Epithelial cell of esophagus (primary cell): ENCODE measurements around the gene PPP1CB.
A peak's percentile ranks its signal among the peaks of the same experiment; 100 is the strongest.

Experiments
- DNase-seq: peaks from one replicate; pipeline ENCODE4 v3.0.0; 2010; ENCODE audit warnings: low read depth
- H3K4me3 ChIP-seq: 2 replicates; pipeline ENCODE4 v1.5.1; 2011; ENCODE audit warnings: mild to moderate bottlenecking, low read length, control low read depth
- TF ChIP-seq, protein P1 (sequence below): IDR thresholded peaks from 2 replicates; pipeline ENCODE4 v1.5.1; 2011; ENCODE audit warnings: low read depth, mild to moderate bottlenecking, low read length, control low read depth, inconsistent platforms; ENCODE audit not compliant: insufficient read depth; ENCODE audit errors: missing control alignments

PPP1CB gene

DNA sequence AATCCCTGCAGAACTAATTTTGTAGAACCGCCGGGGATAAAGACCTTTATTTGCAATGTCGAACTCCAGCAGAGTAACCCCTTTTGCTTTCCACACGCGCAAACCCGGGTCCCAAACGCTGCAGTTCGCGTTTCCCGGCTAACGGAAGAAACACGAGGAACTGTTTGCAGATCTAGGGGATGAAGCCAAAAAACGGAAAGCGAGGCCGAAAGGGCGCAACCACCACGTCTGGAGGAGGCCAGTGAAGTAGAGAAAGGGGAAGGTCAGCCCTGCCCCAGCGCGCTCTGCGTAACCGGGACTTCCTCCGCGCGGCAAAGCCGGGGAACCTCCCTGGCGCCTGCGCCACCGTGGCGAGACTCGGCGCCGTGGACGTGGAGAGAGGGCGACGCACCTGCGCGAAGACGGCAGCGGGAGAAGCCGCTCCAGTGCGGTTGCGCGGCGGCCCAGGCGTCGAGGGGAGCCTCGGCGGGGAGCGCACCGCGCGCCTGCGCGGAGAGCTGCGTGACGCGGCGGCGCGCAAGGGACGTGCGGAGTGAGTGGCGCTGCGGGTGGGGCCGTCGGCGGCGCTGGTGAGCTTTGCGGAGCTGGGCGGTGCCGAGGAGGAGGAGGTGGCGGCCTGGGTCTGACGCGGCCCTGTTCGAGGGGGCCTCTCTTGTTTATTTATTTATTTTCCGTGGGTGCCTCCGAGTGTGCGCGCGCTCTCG lies at the start of gene PPP1CB:
PPP1CB (plus strand) TSS at position 579 of the 704 bp plus-strand sequence. CDS start 295 bp downstream, outside the sequence.
- peak; percentile 98 for DNase-seq
- peak within 1 kb of the TSS; percentile 89 for H3K4me3 ChIP-seq
- TF ChIP-seq, protein P1, sequence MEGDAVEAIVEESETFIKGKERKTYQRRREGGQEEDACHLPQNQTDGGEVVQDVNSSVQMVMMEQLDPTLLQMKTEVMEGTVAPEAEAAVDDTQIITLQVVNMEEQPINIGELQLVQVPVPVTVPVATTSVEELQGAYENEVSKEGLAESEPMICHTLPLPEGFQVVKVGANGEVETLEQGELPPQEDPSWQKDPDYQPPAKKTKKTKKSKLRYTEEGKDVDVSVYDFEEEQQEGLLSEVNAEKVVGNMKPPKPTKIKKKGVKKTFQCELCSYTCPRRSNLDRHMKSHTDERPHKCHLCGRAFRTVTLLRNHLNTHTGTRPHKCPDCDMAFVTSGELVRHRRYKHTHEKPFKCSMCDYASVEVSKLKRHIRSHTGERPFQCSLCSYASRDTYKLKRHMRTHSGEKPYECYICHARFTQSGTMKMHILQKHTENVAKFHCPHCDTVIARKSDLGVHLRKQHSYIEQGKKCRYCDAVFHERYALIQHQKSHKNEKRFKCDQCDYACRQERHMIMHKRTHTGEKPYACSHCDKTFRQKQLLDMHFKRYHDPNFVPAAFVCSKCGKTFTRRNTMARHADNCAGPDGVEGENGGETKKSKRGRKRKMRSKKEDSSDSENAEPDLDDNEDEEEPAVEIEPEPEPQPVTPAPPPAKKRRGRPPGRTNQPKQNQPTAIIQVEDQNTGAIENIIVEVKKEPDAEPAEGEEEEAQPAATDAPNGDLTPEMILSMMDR = peak; percentile 28

DNA sequence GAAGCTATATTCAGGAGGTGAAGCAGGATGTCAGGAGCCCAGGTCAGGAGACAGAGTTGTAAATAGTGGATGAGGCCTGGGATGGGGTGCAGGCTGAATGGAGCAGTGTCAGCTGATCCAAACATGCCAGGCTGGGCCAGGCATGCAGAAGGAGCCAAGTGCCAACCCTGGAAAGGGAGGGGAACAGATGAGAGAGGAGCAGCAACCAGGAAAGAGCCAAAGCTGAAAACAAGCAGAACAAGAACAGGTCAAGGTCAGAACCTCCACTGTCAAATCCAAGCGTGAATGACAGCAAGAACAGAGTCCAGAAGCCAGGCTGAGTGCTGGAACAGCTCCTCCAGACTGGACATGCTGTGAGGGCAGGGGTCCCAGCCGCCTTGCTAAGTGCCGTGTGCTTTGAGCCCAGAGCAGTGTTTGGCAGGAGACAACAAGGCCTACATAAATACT lies 49.2 kb upstream of the PPP1CB start:
- no peak for DNase-seq

DNA sequence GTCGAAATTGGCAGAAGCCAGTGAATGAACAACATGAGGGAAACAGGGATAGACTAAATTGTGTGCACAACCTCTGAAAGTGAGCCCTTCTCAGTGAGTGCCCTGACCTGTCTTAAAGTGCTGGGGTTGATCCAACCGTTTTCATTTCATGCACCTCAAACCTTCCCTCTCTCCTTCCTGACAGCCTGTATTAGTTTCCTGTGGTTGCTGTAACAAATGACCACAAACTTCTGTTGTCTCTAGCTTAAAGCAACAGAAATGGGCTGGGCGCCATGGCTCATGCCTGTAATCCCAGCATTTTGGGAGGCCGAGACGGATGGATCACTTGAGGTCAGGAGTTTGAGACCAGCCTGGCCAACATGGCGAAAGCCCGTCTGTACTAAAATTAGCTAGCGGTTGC lies 48.8 kb upstream of the PPP1CB start:
- no peak overlapping the region for H3K4me3 ChIP-seq
- TF ChIP-seq, protein P1 = no peak
- no peak for DNase-seq

More for the DNA sequence above, 49.2 kb upstream of the PPP1CB start:
- H3K4me3 ChIP-seq = no peak overlapping the region
- TF ChIP-seq, protein P1 = no peak

DNA sequence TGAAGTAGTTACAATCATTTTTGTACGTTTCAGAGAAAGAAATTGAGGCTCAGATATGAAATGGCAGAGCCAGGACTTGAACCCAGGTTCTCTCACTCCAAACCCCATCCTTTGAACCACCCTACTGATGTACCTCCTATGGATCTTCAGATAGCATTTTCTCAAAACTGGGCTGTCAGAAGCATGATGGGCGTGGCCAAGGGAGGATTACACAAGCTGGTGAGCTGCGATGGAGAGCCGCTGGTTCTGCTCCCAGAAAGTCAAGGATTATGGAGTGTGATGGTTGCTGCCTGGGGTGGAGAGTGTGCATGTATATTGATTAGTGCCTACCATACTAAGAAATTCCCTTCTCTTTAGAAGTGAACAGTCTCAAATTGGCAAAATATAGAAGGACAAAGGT lies 47.0 kb upstream of the PPP1CB start:
- no peak for DNase-seq
- H3K4me3 ChIP-seq = no peak overlapping the region
- TF ChIP-seq, protein P1 = no peak

DNA sequence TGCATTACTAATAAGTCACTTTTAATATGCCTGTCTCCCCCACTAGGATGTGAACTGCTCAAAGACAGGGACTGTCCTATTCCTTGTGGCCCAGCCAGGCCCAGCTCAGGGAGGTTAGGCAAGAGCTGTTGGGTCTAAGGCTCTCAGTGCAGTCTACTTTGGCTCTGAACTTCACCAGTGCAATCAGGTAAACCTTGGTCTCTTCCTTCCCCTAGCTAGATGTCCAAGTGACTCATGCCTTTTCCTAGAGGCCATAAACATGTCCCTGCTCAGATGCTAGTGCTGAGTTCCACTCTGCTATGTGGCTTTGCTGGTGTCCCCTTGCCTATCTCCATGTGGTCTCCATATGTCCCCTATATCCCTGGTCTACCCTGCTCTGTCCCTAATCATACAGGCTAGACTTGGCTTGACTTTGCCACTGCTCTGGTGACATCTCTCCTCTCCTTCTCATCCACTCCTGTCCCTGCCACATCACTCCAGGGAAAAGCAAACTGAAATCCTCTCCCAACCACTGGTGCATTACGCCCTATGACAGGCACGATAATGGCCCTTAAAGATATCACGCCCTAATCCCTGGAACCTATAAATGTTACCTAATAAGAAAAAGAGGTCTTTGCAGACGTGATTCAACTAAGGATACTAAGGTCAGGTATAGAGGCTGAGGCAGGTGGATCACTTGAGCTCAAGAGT lies 45.7 kb upstream of the PPP1CB start:
- DNase-seq = peak; percentile 17
- TF ChIP-seq, protein P1 = no peak
- no peak overlapping the region for H3K4me3 ChIP-seq

DNA sequence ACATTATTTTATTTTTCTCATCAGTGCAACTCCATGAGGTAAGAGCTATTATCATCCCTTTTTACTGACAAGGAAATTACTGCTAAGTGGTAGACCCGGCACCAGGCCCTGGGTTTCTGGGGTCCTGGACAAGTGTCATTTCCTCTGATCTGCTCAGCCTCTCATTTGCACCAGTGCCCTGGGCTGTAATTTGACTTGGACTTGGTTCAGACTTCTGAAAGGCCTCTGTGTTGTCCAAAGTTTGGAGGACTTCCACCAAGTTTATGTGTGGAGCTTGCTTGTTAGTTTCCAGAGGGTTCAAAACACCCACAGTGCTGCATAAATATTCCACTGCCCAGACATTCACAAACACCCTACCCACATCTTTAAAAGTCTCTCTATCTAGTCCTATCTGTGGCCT lies 44.0 kb upstream of the PPP1CB start:
- H3K4me3 ChIP-seq = no peak overlapping the region
- TF ChIP-seq, protein P1 = no peak
- DNase-seq = no peak

DNA sequence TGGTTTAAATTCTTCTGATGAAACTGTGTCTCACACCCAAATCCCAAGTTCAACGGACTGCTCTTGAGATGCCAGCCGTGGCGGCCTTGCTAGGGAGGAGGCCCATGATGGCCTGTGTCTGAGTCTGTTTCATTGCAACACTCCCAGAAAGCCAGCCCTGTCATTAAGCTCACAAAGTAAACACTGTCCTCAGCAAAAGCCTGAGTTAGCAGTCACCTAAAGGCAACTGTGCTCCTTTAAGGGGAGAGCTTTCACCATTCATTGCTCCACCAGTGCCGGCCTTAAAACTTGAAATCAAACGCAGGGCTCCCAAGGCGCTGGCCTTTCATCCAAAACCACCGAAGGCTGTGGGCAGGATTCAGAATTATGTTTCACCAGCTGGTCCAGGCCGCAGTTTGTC lies 42.5 kb upstream of the PPP1CB start:
- DNase-seq = peak; percentile 63
- TF ChIP-seq, protein P1 = no peak
- H3K4me3 ChIP-seq = no peak overlapping the region
